Measurements from ENCODE around the gene RELN.
"Not testable (repeated sequence)": the region's sequence is repeated elsewhere in the genome, so short reads cannot be mapped to it uniquely, and the experiment has no call there.

RELN gene

DNA sequence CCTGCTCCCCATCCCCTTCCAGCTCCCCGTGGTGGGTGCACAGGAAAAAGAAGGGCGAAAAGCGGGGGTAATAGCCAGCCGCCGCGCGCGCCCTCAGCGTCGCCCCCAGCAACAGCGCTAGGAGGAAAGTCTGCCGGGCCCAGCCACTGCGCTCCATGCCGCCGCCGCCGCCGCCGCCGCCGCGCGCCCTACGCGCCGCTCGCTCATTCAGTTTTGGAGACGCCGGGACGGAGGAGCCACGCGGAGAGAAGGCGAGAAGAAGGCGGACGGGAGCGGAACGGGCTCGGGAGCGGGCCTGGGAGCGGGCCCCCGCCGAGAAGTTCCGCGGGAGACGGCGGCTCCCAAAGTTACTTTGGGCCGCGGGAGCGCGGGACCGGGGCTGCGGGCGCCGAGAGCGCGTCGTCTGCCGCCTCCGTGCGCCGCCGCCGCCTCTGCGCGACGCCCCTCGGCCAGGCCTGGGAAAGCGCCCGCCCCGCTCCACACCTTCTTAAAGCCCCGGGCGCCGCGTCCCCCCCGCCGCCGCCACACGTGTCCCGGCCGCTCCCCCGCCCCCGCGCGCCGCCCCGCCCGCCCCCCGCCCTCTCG lies at the start of gene RELN:
TSS of gene RELN (minus strand) at position 459 of the 585 bp plus-strand sequence. CDS start at position 157, 302 bp downstream.
- DNase-seq: no peak

DNA sequence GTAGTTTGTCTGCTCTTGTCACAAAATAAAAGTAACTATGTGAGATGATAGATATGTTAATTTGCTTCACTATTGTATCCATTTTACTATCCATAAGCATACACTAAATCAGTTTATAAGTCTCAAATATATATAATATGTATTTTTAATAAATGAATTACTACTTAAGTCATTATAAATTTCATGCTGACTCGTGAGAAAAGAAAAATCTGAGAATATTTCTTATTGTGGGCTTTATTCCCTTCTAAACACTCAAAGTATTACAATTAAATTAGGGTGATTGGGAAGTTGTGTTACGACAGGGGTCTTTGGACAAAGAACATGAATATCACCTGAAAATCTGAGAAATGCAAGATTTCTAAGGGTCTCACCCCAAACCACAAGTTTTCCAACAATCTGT lies 48.7 kb upstream of the RELN start:
- no peak for DNase-seq

DNA sequence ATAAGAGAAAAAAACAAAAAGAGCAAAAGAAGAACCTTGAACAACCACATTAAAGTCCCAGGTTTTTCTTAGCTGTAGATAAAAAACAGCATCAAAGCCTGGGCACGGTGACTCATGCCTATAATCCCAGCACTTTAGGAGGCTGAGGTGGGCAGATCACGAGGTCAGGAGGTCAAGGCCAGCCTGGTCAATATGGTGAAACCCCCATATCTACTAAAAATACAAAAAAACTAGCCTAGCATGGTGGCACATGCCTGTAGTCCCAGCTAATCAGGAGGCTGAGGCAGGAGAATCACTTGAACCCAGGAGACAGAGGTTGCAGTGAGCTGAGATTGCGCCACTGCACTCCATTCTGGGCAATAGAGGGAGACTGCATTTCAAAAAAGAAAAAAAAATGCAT lies 47.4 kb upstream of the RELN start:
- DNase-seq: not testable (repeated sequence)

DNA sequence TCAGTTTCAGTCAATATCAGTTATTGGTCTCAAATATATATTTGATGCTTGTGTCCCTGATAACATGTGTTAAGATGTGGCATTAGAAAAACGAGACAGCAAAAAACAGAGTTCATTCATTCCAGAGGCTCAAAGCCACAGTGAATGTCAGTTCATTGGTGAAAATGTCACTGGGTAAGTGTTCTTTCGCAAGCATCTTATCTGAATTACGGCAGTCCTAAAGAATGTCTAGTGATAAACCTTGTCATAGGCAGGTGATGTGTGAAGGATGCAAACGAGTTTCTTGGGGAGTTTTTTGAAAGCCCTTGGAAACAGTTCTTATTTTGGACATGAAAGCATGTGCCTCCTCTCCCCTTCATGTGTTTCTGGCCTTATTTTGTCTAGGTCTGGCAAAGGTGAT lies 45.9 kb upstream of the RELN start:
- DNase-seq: no peak

DNA sequence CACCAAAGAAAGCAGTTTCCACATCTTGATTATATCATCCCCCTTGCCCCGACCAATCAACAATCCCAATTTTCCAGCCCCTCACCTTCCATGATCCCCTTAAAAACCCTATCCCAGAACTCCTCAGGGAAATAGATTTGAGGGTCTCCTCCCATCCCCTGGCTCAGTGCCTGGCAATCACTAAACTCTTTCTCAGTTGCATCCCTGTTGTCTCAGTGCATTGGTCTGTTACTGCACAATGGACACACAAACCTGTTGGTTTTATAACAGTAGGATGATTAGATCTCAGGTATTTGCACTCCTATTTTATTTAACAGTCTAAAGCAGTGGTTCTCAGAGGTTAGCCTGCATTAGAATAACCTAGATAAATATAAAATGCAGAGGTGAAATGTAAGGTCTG lies 45.2 kb upstream of the RELN start:
- DNase-seq: no peak

DNA sequence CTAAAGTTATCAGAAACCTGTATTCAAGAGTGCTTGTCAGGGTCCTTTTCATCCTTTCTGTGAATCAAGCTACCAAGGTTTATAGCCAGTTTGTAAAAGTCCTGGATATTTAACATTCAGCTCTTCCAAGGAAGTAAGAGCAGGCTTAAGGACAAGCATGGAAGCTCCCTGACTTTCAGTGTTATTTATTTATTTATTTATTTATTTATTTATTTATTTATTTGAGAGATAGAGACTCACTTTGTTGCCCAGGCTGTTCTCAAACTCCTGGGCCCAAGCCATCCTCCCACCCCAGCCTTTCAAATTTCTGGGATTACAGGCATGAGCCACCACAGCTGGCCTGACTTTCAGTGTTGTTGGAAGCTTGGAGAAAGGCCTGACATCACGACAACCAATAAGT lies 44.4 kb upstream of the RELN start:
- no peak for DNase-seq

DNA sequence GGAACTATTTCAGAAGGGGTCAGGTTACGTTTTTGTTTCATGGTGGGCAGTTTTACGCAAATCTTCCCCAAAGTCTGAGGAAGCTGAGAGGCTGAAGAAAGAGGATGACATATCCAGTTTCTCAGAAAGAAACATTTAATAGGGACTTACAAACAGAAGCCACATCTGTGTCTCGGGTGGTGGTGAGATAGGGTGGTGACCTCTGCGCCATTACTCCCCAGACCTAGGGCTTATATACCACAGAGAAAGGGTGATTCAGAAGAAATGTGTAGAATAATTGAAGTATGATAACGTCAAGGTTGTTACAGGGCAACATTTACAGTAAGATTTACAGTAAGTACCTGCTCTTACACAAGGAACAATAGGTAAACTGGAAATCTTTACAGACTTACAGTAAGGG lies 43.0 kb upstream of the RELN start:
- DNase-seq: no peak

DNA sequence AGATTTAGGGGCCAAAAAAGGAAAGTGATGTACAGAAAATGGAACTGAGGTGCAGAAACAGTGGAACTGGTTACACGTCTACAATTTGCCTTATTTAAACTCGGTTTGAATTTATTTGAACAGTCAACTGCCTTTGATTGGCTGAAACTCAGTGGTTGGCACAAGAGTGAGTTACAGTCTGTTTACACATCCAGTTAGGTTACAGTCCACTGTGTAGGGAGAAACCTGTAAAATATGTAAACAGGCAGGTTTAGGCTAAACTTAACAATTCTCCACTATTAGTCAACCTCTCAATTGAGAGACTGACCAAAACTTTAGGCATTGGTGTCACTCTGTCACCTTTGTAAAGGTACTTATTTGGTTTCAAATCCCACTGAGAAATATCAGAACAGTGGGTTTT lies 40.3 kb upstream of the RELN start:
- no peak for DNase-seq

DNA sequence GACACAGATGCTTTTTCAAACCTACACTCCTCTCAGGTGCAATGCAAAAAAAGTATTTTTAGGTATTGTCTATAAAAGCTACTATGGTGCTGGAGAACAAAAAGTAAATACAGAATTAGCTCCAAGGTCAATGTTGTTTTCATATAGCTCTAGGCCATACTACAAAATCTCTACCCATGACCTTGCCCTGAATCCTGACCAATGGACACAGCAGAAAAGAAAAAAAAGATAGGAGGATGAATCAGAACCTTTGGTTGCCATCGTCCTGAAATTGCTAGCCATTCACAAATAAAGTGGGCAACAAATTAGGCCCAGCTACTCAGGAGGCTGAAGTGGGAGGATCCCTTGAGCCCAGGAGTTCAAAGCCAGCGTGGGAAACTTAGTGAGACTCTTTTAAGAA lies 35.2 kb upstream of the RELN start:
- DNase-seq: no peak

DNA sequence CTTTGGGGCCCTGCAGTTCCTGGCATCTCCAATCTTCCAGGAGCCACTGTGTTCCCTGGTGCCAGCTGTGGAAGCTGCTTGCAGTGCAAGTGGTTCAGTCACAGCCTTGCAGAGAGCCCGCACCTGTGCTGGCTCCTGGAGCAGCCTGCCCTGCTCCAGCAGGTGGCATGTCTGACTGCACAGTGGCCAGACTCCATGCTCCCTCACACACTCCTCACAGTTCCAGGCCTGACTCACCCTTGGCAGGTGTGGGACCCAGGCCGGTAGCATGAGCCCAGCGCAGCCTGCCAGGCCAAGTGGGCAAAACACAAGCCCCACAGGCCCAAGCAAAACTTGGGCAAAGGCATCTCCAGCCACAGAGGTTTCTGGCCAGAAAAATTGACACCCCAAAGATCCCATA lies 33.6 kb upstream of the RELN start:
- no peak for DNase-seq

DNA sequence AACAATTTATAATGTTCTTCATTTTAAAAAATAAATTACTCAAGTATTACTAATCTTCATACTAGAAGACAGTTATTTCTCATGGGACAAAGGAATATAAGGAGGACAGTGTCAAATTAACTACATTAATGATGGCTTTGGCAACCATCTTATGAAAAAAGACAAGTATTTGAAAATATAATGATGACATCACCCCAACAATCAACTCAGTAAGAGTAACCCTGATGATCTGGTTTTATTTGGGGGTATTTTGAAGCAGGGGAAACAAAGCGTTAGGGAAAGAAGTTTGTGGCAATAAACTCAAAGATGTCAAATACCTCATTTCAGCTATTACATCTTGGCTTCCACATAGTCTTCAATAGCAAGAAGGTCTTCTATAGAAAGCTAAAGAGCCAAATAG lies 29.0 kb upstream of the RELN start:
- no peak for DNase-seq

DNA sequence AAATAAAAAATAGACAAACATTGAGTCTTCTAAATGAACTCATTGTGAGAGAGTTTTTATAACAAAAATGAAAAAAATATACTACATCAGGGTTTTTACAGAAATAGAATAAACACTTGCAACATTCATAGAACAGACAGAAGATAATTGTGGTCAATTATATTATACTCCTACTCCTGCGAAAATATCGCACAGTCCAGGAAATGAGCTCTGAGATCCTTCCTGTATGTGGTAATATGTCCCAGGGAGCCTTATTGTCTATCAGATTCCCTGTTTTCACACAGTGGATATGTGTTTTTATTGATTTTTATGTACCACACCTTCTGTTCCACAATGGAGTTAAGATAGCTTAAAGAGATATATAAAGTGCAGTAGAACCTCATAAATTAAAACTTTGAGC lies 27.5 kb upstream of the RELN start:
- DNase-seq: no peak

DNA sequence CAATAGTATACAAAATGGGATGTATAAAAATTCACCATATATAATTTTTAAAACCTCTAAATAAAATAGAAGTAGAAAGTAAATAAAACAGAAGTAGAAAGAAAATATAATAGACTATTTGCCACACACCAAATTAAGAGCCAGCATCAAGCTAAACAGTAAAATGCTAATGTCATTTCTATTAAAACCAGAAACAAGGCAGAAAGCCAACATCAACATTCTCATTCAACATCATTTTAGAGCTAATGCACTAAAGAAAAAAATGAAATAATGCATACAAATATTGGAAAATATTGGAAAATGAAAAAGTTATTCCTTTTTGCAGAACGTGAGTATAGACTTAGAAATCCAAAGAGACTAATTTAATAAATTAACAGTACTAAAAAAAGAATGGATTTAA lies 23.4 kb upstream of the RELN start:
- DNase-seq: no peak

DNA sequence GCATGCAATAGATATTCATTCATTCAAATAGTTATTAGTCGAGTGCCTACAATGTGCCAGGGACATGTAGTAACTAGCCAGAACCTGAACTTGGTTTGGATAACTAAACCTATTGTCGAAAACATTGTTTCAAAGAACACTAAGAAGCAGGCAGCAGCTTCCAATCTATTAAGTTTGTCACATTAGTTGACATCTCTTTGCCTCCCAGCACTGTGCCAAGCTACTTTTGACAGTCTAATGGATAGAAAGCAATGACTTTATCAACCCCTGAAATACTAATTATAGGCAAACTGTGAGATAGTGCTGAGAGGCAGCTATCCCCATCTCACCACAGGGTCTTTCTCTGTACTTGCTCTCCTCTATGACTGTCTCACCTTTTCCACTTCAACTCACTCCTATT lies 22.4 kb upstream of the RELN start:
- no peak for DNase-seq

DNA sequence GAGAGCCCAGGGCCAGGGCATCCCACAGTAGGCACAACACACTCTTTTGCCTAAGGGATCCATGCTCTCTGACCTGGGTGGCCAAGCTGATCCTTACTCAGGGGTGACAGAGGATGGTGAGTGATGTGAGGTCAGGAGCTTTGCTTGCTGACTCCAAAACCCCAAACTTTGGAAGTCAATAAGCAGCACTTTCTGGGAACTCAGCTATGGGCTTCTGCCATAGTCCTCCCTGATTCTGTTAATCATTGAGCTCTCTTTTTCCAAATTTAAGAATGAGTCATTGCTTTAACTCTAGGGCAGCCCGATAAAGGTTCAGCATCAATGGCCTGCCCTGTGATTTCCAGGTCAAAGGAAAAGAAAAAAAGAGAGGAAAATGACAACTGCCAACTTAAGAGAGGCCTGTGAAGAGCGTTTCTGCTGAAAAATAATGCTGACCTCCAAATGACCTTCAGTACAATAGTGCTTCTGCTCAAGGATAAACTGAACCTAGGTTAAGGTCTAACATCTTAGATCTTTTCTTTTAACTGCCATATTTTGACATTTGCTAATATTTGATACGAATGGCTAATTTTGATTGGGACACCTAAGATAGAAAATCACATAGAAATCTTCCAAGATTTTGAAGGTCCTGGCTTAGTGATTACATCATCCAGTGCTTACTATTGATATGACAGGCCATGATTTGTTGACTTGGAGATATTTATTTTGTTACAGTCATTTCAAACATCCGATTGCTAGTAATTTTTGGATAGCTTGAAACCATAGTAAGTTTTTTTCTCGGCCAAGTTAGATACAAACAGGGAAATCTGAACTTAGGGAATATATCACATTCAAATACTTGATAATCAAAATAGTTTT lies 20.8 kb upstream of the RELN start:
- DNase-seq: no peak

DNA sequence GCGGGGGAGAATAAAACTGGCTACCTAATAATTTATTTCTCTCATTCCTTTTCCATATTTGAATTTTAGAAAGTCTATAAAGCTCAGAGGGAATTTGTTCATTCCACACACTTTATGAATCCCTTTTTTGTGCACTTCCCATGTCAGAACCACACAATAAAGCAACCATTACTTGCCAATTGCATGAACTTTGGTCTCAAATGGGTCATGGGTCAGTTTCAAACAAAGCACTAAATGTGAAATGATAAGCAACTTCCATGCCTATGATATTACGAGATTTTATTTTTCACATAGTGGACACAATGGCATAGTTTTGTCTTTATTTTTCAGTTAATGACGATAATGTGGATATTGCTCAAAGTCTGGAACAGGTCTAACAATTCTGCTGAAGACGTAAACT lies 18.6 kb upstream of the RELN start:
- DNase-seq: no peak

DNA sequence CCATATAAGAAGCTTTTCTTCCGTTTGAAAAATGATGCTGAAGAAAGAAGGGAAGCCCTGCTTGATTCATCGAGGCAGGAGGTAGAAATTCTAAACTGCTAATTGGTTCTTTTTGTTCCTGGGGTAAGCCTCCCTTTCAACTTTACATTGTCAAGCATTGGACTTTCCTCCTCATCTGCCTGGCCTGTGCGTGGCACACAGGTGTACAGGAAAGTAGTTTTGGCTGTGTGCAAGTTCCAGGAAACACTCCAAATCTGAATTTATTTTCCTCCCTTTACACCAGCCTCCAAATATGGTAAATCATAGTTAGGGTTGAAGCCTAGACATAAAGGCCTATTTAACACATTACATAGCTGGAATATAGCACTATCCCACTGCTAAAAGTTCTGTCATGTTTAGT lies 18.2 kb upstream of the RELN start:
- no peak for DNase-seq

DNA sequence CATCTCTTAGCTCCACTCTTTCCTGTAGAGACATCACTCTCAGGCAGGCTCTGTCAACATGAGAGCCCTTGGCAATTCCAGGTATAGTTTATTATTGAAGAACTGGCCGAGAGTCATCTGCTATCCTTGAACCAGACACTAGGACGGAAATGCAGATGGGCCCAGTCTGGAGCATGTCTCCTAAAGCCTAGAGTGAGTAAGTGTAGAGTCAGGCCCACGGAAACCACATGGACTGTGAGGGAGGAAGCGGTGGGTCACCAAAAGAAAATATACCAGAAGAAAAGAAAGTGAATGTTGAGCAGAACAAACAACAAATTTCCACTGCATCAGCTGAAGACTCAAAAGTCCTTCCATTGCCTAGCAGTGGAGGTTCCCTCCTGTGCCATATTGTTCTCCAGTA lies 15.7 kb upstream of the RELN start:
- no peak for DNase-seq

DNA sequence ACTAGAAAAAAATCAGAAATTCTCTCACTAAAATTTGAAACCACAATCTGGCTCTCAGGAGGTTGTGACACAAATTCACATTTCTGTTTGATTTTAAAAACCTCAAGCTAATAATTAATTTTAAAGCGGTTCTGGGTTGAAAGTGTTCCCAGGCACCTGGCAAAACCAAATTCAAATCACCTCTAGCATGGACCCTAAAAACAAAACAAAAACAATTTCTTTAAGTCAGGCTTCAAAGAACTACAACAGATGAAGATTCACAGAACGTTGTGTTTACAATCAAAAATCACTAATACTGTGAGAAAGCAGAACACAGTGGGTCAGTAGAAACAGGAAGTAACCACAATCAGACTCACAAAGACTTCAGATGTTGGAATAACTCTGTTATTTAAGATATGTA lies 7.2 kb upstream of the RELN start:
- DNase-seq: no peak

DNA sequence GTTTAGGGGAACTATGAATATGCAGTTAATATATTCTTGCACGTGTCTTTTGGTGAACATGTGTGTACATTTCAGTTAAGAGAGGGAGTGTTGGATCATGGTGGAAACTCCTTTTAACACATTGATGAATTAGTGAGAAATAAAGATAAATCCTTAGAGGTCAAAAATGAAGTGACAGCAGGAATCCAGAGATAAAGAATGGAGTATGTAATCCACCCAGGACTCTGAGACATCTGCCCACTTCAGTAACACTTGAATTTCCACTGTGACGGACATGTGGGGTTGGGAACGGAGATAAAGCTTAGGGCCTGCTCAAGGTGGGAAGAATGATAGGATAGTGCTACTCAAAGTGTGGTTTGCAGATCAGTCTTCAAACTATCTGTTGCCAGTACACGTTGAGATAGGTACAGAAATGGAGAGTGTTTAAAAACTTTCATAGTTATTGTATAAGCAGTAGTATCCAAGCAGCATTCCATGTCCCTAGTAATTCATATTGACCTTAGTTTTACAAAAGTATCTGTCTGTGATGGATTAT lies 6.6 kb upstream of the RELN start:
- DNase-seq: no peak

DNA sequence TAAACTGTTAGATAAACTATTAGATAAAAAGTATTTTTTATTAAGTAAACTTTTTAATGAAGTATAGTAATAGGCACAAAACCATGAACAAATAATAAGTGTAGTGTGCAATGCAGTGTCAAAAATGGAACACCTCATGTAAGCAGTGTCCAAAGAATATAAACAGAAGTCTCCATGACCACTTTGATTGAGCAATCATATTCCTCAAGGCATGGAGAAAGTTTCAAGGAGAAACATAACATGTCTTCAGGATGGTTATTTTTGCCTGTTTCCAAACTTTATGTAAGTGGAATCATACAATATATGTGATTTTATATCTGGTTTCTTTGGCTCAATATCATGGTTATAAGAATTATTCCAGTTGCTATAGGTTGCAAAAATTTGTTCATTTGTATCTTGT lies 6.1 kb upstream of the RELN start:
- DNase-seq: no peak

DNA sequence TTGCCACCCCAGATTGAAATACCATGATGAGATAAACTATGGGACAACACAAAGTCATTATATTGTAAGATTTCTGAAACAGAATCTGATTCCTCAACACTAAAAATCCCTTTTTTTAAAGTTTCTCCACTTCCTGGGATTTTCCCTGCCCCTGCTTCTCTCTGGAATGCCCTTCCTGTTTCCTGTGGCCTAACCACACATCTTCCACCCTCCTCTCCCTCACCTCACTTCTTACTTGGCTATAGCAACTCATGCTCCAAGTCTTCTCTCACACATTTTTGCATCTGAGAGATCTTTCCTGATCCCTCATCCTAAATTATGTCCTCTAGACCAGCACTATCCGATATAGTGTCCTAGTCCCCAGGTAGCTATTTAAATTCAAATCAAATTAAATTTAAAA lies 4.1 kb upstream of the RELN start:
- DNase-seq: no peak

DNA sequence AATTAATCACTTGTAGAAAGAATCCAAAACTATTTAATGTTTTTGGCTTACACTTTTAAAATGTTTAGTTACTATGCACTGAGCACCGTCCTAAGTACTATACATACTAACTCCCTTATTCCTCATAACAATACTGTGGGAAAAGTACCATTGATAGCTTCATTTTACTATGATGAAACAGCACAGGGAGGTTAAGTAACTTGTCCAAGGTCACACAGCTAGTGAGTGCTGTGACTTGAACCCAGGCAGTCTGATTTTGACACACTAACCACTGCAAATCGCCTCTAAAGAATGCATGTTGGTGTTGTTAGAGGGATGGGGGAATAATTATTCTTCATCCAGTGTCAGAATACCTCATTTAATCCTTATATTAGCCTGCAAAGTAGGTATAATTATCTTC lies 1.9 kb upstream of the RELN start:
- DNase-seq: no peak

DNA sequence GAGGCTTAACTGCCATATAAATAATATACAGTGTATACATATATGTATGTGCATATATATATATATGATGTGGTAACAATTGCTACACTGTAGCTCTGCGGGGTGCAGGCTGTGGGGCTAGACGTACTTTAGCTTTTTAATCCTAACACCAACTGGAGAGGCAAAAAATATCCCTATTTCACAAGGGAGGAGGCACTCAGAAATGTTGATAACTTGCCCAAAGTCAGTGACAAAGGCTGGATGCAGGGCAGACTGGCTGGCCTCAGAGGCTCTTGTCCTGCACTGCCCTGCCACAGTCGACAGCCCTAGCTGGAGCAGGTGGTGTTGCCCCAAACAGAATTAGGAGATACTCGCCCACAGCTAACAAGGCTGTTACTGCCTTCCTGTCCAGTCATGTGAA lies 1.5 kb upstream of the RELN start:
- DNase-seq: no peak
